Astrocyte (in vitro differentiated cells and primary cell): ENCODE measurements around the gene PLCH2.

Source experiments
- CTCF ChIP-seq: IDR thresholded peaks from 2 replicates; pipeline ENCODE4 v1.5.1; 2011; ENCODE audit warnings: low read depth, mild to moderate bottlenecking, inconsistent platforms, low read length, moderate library complexity; ENCODE audit not compliant: insufficient read depth
- EZH2 ChIP-seq: IDR thresholded peaks from 2 replicates; pipeline ENCODE4 v1.6.1; 2012; ENCODE audit warnings: mild to moderate bottlenecking, low read length, inconsistent platforms; ENCODE audit not compliant: insufficient read depth

GRCh38 chr1:2431518-2431917 is 44.6 kb upstream of the PLCH2 start:
- TF ChIP-seq CTCF (no peak), EZH2 (no peak)
